Measurements from ENCODE around the gene MYH10. TPM values are rescaled to one million over a fixed set of nuclear protein-coding genes. Genes with fewer than 3 reads are reported as not detected.

MYH10 gene
- total RNA-seq, 1 donor from 2014 or later: 49.7 TPM

GRCh38 chr17:8656693-8657092 is 26.2 kb upstream of the MYH10 start:
- H3K36me3 ChIP-seq: no peaks in the 10 kb centered on the region
- no peaks in the 10 kb centered on the region for H3K27me3 ChIP-seq (ENCODE audit: low read depth)
- no peak overlapping the region for H3K4me3 ChIP-seq
- intact Hi-C loops (cut with micrococcal nuclease): no loop called here
- H3K4me1 ChIP-seq: no peaks in the 10 kb centered on the region
- peaks cover 16% of the 10 kb centered on the region for H3K9me3 ChIP-seq (replicated peaks)
- no peak for TF ChIP-seq CTCF (IDR thresholded peaks at IDR 0.05; ENCODE audit: borderline replicate concordance)
- H3K27ac ChIP-seq (replicated peaks): no peak overlapping the region
- DNase-seq: no peak

- intact Hi-C loops (cut with micrococcal nuclease): no loop called here
- DNase-seq: no peak
- Histone ChIP-seq H3K9me3 (replicated peaks) (peaks cover 16% of the 10 kb centered on the region), H3K27me3 (ENCODE audit: low read depth) (peaks cover 3% of the 10 kb centered on the region), H3K36me3 (no peaks in the 10 kb centered on the region), H3K4me3 (no peak overlapping the region), H3K4me1 (no peaks in the 10 kb centered on the region), H3K27ac (replicated peaks) (no peak overlapping the region)
- TF ChIP-seq CTCF (IDR thresholded peaks at IDR 0.05; ENCODE audit: borderline replicate concordance): no peak
Measured at GRCh38 chr17:8654822-8655221, 24.3 kb upstream of the MYH10 start.

- no peaks in the 10 kb centered on the region for H3K4me1 ChIP-seq
- H3K36me3 ChIP-seq: no peaks in the 10 kb centered on the region
- peaks cover 2% of the 10 kb centered on the region for H3K9me3 ChIP-seq (replicated peaks)
- H3K27ac ChIP-seq (replicated peaks): no peak overlapping the region
- no peak overlapping the region for H3K4me3 ChIP-seq
- H3K27me3 ChIP-seq (ENCODE audit: low read depth): peaks cover 7% of the 10 kb centered on the region
- intact Hi-C loops (cut with micrococcal nuclease): no loop called here
- no peak for DNase-seq
- peak; percentile 28 for TF ChIP-seq CTCF (IDR thresholded peaks at IDR 0.05; ENCODE audit: borderline replicate concordance)
Measured at GRCh38 chr17:8651013-8651412, 20.5 kb upstream of the MYH10 start.

- Histone ChIP-seq H3K9me3 (replicated peaks) (no peaks in the 10 kb centered on the region), H3K27me3 (ENCODE audit: low read depth) (peaks cover 7% of the 10 kb centered on the region), H3K4me3 (no peak overlapping the region), H3K4me1 (no peaks in the 10 kb centered on the region), H3K36me3 (no peaks in the 10 kb centered on the region), H3K27ac (replicated peaks) (no peak overlapping the region)
- DNase-seq: no peak
- intact Hi-C loops (cut with micrococcal nuclease): no loop called here
- TF ChIP-seq CTCF (IDR thresholded peaks at IDR 0.05; ENCODE audit: borderline replicate concordance): no peak
Measured at GRCh38 chr17:8650119-8650499, 19.6 kb upstream of the MYH10 start.

- Histone ChIP-seq H3K36me3 (no peaks in the 10 kb centered on the region), H3K9me3 (replicated peaks) (no peaks in the 10 kb centered on the region), H3K4me3 (no peak overlapping the region), H3K4me1 (no peaks in the 10 kb centered on the region), H3K27me3 (ENCODE audit: low read depth) (peaks cover 7% of the 10 kb centered on the region), H3K27ac (replicated peaks) (no peak overlapping the region)
- no peak for TF ChIP-seq CTCF (IDR thresholded peaks at IDR 0.05; ENCODE audit: borderline replicate concordance)
- intact Hi-C loops (cut with micrococcal nuclease): no loop called here
- no peak for DNase-seq
Measured at GRCh38 chr17:8649157-8650118, 18.9 kb upstream of the MYH10 start.
